Neural cell (in vitro differentiated cells): Measurements from ENCODE around the gene SULT1E1. TPM values are rescaled to one million over a fixed set of nuclear protein-coding genes. Genes with fewer than 3 reads are reported as not detected.

Source experiments
- H2AFZ ChIP-seq: fragments of 200-600, 300-800 bp; sonication (generic), shearing (Covaris generic); 2 replicates; pipeline ENCODE4 v1.6.0; 2014; ENCODE audit warnings: low read depth, mild to moderate bottlenecking, antibody characterized with exemption, low read length, moderate library complexity
- H3F3A ChIP-seq: fragments of 200-600 bp; shearing (Covaris generic); 2 replicates; pipeline ENCODE4 v1.6.1; 2016; ENCODE audit warnings: mild to moderate bottlenecking, moderate library complexity, mixed read lengths, antibody characterized with exemption, low read length; ENCODE audit not compliant: insufficient read depth, poor library complexity, severe bottlenecking
- H3K27ac ChIP-seq: fragments of 200-600, 300-800 bp; sonication (generic), shearing (Covaris generic); 2 replicates; pipeline ENCODE4 v1.5.1; 2014; ENCODE audit warnings: mild to moderate bottlenecking, low read length, moderate library complexity
- H3K27me3 ChIP-seq: fragments of 300-800, 200-600 bp; sonication (generic), shearing (Covaris generic); 2 replicates; pipeline ENCODE4 v1.6.0; 2014; ENCODE audit warnings: mild to moderate bottlenecking, low read depth, low read length, moderate library complexity; ENCODE audit not compliant: insufficient read depth
- H3K36me3 ChIP-seq: fragments of 300-800, 200-600 bp; sonication (generic), shearing (Covaris generic); 2 replicates; pipeline ENCODE4 v1.5.1; 2014; ENCODE audit warnings: mild to moderate bottlenecking, antibody characterized with exemption, low read length, moderate library complexity; ENCODE audit not compliant: insufficient read depth
- H3K4me2 ChIP-seq: fragments of 300-800, 200-600 bp; sonication (generic), shearing (Covaris generic); 2 replicates; pipeline ENCODE4 v1.6.0; 2014; ENCODE audit warnings: mild to moderate bottlenecking, low read length
- H3K4me3 ChIP-seq: fragments of 300-800, 200-600 bp; sonication (generic), shearing (Covaris generic); 2 replicates; pipeline ENCODE4 v1.5.1; 2014; ENCODE audit warnings: mild to moderate bottlenecking, low read length, moderate library complexity
- H3K79me2 ChIP-seq: fragments of 200-600 bp; shearing (Covaris generic); replicated peaks from 2 replicates; pipeline ENCODE4 v1.6.0; 2014; ENCODE audit warnings: mild to moderate bottlenecking, low read length, moderate library complexity; ENCODE audit not compliant: insufficient read depth
- H3K9ac ChIP-seq: fragments of 300-800, 200-600 bp; sonication (generic), shearing (Covaris generic); 2 replicates; pipeline ENCODE4 v1.6.1; 2016; ENCODE audit warnings: mild to moderate bottlenecking, low read length, mixed read lengths
- H3K9me2 ChIP-seq: fragments of 200-600 bp; shearing (Covaris generic); 2 replicates; pipeline ENCODE4 v1.6.1; 2016; ENCODE audit warnings: mild to moderate bottlenecking, low read length, mixed read lengths; ENCODE audit not compliant: insufficient read depth
- H3K9me3 ChIP-seq: fragments of 200-600, 300-800 bp; sonication (generic), shearing (Covaris generic); 2 replicates; pipeline ENCODE4 v1.6.1; 2016; ENCODE audit warnings: mild to moderate bottlenecking, mixed run types, low read length, moderate library complexity, mixed read lengths
- H4K20me1 ChIP-seq: fragments of 200-600 bp; shearing (Covaris generic); 2 replicates; pipeline ENCODE4 v1.6.1; 2016; ENCODE audit warnings: mild to moderate bottlenecking, mixed run types; ENCODE audit not compliant: insufficient read depth
- EP300 ChIP-seq: fragments of 450-650 bp; conservative IDR thresholded peaks from 2 replicates; pipeline ENCODE4 v1.6.1; 2014; ENCODE audit warnings: antibody characterized with exemption, mild to moderate bottlenecking, moderate library complexity; ENCODE audit not compliant: poor library complexity, severe bottlenecking
- EZH2 ChIP-seq: fragments of 200-600, 300-800 bp; shearing (Covaris generic), sonication (generic); IDR thresholded peaks from 2 replicates; pipeline ENCODE4 v1.6.1; 2014; ENCODE audit warnings: antibody characterized with exemption, low read length, borderline replicate concordance, mild to moderate bottlenecking; ENCODE audit not compliant: insufficient read depth, poor library complexity, severe bottlenecking
- MXI1 ChIP-seq: fragments of 450-650 bp; conservative IDR thresholded peaks from 2 replicates; pipeline ENCODE4 v1.6.1; 2014; ENCODE audit warnings: antibody characterized with exemption, mild to moderate bottlenecking; ENCODE audit not compliant: poor library complexity, severe bottlenecking
- POLR2AphosphoS5 ChIP-seq: IDR thresholded peaks from 2 replicates; pipeline ENCODE4 v1.6.1; 2012
- RAD21 ChIP-seq: fragments of 450-650 bp; conservative IDR thresholded peaks from 2 replicates; pipeline ENCODE4 v1.6.1; 2014; ENCODE audit warnings: antibody characterized with exemption, mild to moderate bottlenecking, moderate library complexity
- REST ChIP-seq: IDR thresholded peaks from 2 replicates; pipeline ENCODE4 v1.6.1; 2012; ENCODE audit warnings: borderline replicate concordance
- SMC3 ChIP-seq: fragments of 450-650 bp; conservative IDR thresholded peaks from 2 replicates; pipeline ENCODE4 v1.6.1; 2014; ENCODE audit warnings: antibody characterized with exemption, mild to moderate bottlenecking, moderate library complexity; ENCODE audit not compliant: poor library complexity
- TAF1 ChIP-seq: IDR thresholded peaks from 2 replicates; pipeline ENCODE4 v1.6.1; 2012; ENCODE audit warnings: low read depth
- polyA plus RNA-seq: library from polyadenylated mRNA; depleted of rRNA; stranded (reverse); fragments of >200 nt; gene quantifications from 2 replicates; pipeline ENCODE4 v1.2.3, GENCODE V29; 2014
- TF ChIP-seq, protein P1 (sequence below): fragments of 450-650 bp; IDR thresholded peaks from 2 replicates; pipeline ENCODE4 v1.5.1; 2014; ENCODE audit warnings: antibody characterized with exemption, mild to moderate bottlenecking, moderate library complexity; ENCODE audit not compliant: poor library complexity, severe bottlenecking

SULT1E1 gene
- polyA plus RNA-seq, 1 donor from 2014 or later = not detected

GRCh38 chr4:69811166-69811565, 48.8 kb downstream of the SULT1E1 start:
- H2AFZ ChIP-seq = no peak overlapping the region
- no peaks in the 10 kb centered on the region for H3K27me3 ChIP-seq
- H3K9ac ChIP-seq = no peak overlapping the region

GRCh38 chr4:69800599-69800998, 59.3 kb downstream of the SULT1E1 start:
- Histone ChIP-seq H3F3A (no peaks in the 10 kb centered on the region), H4K20me1 (no peaks in the 10 kb centered on the region), H3K79me2 (no peaks in the 10 kb centered on the region), H3K9me2 (no peaks in the 10 kb centered on the region), H3K4me3 (no peak overlapping the region), H3K27me3 (no peaks in the 10 kb centered on the region), H3K4me2 (no peak overlapping the region), H3K9me3 (no peaks in the 10 kb centered on the region), H2AFZ (no peak overlapping the region), H3K36me3 (no peaks in the 10 kb centered on the region), H3K9ac (no peak overlapping the region), H3K27ac (no peak overlapping the region)
- TF ChIP-seq SMC3 = no peak
- TF ChIP-seq MXI1 = no peak
- no peak for TF ChIP-seq POLR2AphosphoS5
- no peak for TF ChIP-seq TAF1

More at GRCh38 chr4:69811166-69811565, 48.8 kb downstream of the SULT1E1 start:
- Histone ChIP-seq H3K4me3 (no peak overlapping the region), H3F3A (no peaks in the 10 kb centered on the region), H3K4me2 (no peak overlapping the region), H3K36me3 (no peaks in the 10 kb centered on the region), H4K20me1 (no peaks in the 10 kb centered on the region), H3K9me2 (no peaks in the 10 kb centered on the region), H3K79me2 (no peaks in the 10 kb centered on the region), H3K27ac (no peak overlapping the region), H3K9me3 (no peaks in the 10 kb centered on the region)
- no peak for TF ChIP-seq EP300
- TF ChIP-seq RAD21 = no peak
- TF ChIP-seq, protein P1, sequence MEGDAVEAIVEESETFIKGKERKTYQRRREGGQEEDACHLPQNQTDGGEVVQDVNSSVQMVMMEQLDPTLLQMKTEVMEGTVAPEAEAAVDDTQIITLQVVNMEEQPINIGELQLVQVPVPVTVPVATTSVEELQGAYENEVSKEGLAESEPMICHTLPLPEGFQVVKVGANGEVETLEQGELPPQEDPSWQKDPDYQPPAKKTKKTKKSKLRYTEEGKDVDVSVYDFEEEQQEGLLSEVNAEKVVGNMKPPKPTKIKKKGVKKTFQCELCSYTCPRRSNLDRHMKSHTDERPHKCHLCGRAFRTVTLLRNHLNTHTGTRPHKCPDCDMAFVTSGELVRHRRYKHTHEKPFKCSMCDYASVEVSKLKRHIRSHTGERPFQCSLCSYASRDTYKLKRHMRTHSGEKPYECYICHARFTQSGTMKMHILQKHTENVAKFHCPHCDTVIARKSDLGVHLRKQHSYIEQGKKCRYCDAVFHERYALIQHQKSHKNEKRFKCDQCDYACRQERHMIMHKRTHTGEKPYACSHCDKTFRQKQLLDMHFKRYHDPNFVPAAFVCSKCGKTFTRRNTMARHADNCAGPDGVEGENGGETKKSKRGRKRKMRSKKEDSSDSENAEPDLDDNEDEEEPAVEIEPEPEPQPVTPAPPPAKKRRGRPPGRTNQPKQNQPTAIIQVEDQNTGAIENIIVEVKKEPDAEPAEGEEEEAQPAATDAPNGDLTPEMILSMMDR = no peak
- no peak for TF ChIP-seq SMC3
- no peak for TF ChIP-seq EZH2
- no peak for TF ChIP-seq MXI1

DNA sequence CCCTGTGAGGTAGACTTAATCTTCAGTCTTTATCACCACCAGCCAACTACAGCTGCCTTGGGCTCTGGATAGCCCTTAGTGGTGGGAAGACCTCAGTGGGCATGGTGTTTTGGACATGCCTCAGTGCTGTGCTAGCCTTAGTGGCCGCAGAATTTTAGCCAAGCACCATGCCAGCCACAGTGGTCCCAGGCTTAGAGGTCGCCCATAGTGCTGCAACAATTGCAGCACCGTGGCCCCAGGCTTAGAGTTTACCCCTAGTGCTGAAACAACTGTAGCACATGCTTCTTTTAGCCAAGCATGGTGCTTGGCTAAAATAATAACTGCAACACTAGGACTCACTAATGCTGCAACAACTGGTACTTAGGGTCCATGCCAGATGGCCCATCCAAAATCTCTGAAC, 60.6 kb downstream of the SULT1E1 start:
- Histone ChIP-seq H3F3A (no peaks in the 10 kb centered on the region), H3K36me3 (no peaks in the 10 kb centered on the region), H3K9me3 (no peaks in the 10 kb centered on the region), H3K4me2 (no peak overlapping the region), H3K27me3 (no peaks in the 10 kb centered on the region), H3K79me2 (no peaks in the 10 kb centered on the region), H3K4me3 (no peak overlapping the region), H3K9ac (no peak overlapping the region), H4K20me1 (no peaks in the 10 kb centered on the region), H3K27ac (no peak overlapping the region), H2AFZ (no peak overlapping the region), H3K9me2 (no peaks in the 10 kb centered on the region)
- no peak for TF ChIP-seq RAD21
- no peak for TF ChIP-seq TAF1
- no peak for TF ChIP-seq EZH2
- no peak for TF ChIP-seq EP300
- no peak for TF ChIP-seq POLR2AphosphoS5
- no peak for TF ChIP-seq SMC3
- TF ChIP-seq, protein P1 = no peak
- TF ChIP-seq REST = no peak
- no peak for TF ChIP-seq MXI1
